SJSA1 (cell line): ENCODE results near the gene EFNB1. TPM values are rescaled to one million over a fixed set of nuclear protein-coding genes. Genes with fewer than 3 reads are reported as not detected.

ENCODE experiments used
- DNase-seq, 2 experiments: peaks; one replicate each; pipeline ENCODE4 v3.0.0-alpha.2; 2015 to 2020; ENCODE audit warnings: low spot score in 2 of 2, low read depth in 1 of 2
- H3K27ac ChIP-seq: fragments of 250-450 bp; sonication (Bioruptor Pico); 2 replicates; pipeline ENCODE4 v1.5.1; 2020; ENCODE audit warnings: mild to moderate bottlenecking, moderate library complexity
- H3K27me3 ChIP-seq: fragments of 250-450 bp; sonication (Bioruptor Pico); replicated peaks from 2 replicates; pipeline ENCODE4 v1.5.1; 2020; ENCODE audit warnings: mild to moderate bottlenecking, moderate library complexity
- H3K36me3 ChIP-seq: fragments of 250-450 bp; sonication (Bioruptor Pico); 2 replicates; pipeline ENCODE4 v1.5.1; 2020; ENCODE audit warnings: mild to moderate bottlenecking
- H3K4me1 ChIP-seq: fragments of 250-450 bp; sonication (Bioruptor Pico); replicated peaks from 2 replicates; pipeline ENCODE4 v1.6.1; 2021; ENCODE audit warnings: mild to moderate bottlenecking
- H3K4me3 ChIP-seq: fragments of 250-450 bp; sonication (Bioruptor Pico); 2 replicates; pipeline ENCODE4 v1.5.1; 2020; ENCODE audit warnings: mild to moderate bottlenecking
- H3K9me3 ChIP-seq: fragments of 250-450 bp; sonication (Bioruptor Pico); replicated peaks from 2 replicates; pipeline ENCODE4 v1.5.1; 2020; ENCODE audit warnings: mild to moderate bottlenecking
- total RNA-seq: library from RNA; depleted of rRNA; stranded (reverse); fragments of >200 nt; shearing (Covaris generic); gene quantifications from 2 replicates; pipeline ENCODE4 v1.2.3, GENCODE V29; 2014

Gene EFNB1
- total RNA-seq, 1 experiment from 2014 or later = 10.4 TPM

- no peak for DNase-seq
- Histone ChIP-seq H3K4me3 (no peak overlapping the region), H3K9me3 (no peaks in the 10 kb centered on the region), H3K36me3 (no peaks in the 10 kb centered on the region), H3K27ac (no peak overlapping the region), H3K27me3 (no peaks in the 10 kb centered on the region), H3K4me1 (no peaks in the 10 kb centered on the region)
Observed at GRCh38 chrX:68843992-68844391, 15.2 kb downstream of the EFNB1 start.

DNA sequence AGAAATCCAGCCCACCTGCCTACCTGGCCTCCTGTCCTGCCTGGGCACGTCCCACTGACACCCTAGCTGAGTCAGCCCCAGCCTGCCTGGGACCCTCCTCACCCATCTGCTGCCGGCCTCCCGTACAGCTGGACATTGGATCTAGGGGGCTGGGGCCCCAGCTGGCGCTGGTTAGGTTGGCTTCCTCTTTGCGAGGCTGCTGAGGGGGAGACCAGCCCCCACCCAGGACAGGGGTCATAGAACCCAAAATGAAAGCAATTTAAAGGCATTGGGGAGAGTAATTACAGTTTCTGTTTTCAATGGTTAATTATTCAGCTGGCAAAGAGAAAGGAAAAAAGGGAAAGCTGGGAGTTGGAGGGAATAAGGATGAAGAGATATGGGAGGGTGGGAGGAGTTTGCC is 15.8 kb downstream of the EFNB1 start:
- Histone ChIP-seq H3K4me3 (no peak overlapping the region), H3K27ac (no peak overlapping the region), H3K36me3 (no peaks in the 10 kb centered on the region), H3K27me3 (no peaks in the 10 kb centered on the region), H3K4me1 (no peaks in the 10 kb centered on the region), H3K9me3 (no peaks in the 10 kb centered on the region)
- no peak for DNase-seq

GRCh38 chrX:68846536-68846935 is 17.7 kb downstream of the EFNB1 start:
- Histone ChIP-seq H3K27ac (no peak overlapping the region), H3K36me3 (no peaks in the 10 kb centered on the region), H3K4me1 (no peaks in the 10 kb centered on the region), H3K4me3 (no peak overlapping the region), H3K27me3 (no peaks in the 10 kb centered on the region), H3K9me3 (no peaks in the 10 kb centered on the region)
- DNase-seq = no peak

GRCh38 chrX:68847172-68847571 is 18.4 kb downstream of the EFNB1 start:
- no peak for DNase-seq
- Histone ChIP-seq H3K4me1 (no peaks in the 10 kb centered on the region), H3K4me3 (no peak overlapping the region), H3K27me3 (no peaks in the 10 kb centered on the region), H3K9me3 (no peaks in the 10 kb centered on the region), H3K27ac (no peak overlapping the region), H3K36me3 (no peaks in the 10 kb centered on the region)

DNA sequence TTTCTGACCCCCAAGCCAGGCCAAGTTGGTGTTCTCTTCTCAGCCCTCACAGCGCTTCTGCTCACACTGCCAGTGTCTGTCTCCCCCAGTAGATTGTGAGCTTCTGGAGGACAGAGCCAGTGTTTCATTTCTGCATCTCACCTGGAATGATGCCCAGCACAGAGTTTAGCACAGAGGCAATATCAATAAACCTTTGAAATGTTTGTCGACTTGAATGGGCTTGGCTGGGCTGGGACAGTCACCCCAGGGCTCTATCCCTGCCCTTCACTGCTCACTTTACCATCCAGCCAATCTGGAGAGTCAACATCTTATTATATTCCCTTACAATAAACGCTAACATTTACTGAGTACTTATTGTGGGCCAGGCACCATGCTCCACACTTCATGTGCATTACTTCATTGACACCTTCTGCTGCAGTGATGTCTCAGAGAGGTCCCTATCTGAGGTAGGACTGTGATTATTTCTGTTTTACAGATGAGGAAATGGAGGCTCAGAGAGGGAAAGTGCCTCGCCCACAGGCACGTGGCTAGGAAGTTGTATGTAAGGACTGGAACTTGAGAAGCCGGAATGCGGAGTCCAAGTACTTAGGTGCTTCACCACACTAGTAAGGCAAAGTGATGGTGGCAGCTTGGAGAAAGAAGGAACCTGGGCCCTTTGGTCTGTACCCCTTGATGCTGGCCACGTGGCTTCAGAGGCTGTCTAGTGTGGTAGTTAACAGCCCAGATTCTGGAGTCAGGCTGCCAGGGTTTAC is 19.5 kb downstream of the EFNB1 start:
- H3K36me3 ChIP-seq = no peaks in the 10 kb centered on the region
- H3K27me3 ChIP-seq = no peaks in the 10 kb centered on the region
- no peak for DNase-seq
- H3K4me3 ChIP-seq = no peak overlapping the region
- H3K27ac ChIP-seq = no peak overlapping the region
- no peaks in the 10 kb centered on the region for H3K9me3 ChIP-seq
- H3K4me1 ChIP-seq = no peaks in the 10 kb centered on the region

- no peaks in the 10 kb centered on the region for H3K4me1 ChIP-seq
- no peaks in the 10 kb centered on the region for H3K36me3 ChIP-seq
- no peaks in the 10 kb centered on the region for H3K27me3 ChIP-seq
- DNase-seq = no peak
- no peaks in the 10 kb centered on the region for H3K9me3 ChIP-seq
- H3K4me3 ChIP-seq = no peak overlapping the region
- no peak overlapping the region for H3K27ac ChIP-seq
Observed at GRCh38 chrX:68851082-68851481, 22.3 kb downstream of the EFNB1 start.

GRCh38 chrX:68852046-68852445 is 23.2 kb downstream of the EFNB1 start:
- Histone ChIP-seq H3K4me1 (no peaks in the 10 kb centered on the region), H3K4me3 (no peak overlapping the region), H3K27ac (no peak overlapping the region), H3K27me3 (no peaks in the 10 kb centered on the region), H3K36me3 (no peaks in the 10 kb centered on the region), H3K9me3 (no peaks in the 10 kb centered on the region)
- DNase-seq = no peak

DNA sequence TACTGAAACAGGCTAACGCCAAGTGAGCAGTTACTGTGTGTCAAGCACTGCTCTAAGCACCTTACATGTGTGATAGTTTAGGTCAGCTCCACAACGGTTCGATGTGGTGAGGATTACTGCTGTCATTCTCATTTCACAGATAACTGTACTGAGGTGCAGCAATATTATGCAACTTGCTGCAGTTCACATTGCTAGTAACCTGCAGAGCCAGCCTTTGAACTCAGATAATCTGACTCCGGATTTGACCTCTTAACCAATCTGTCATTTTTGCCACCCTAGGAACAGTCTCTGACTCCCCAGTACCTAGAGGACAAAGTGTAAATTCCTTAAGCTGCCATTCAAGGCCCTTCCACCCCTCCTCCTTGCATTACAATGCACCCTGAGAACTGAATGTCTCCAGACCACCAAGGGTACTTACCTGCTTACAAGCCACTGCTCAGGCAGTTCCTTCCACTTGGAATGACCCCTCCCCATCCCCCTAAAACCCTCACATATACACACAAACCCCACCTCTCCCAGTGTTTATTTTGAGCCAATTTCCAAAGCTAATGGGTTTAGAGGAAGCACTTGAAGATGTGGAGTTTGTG is 24.9 kb downstream of the EFNB1 start:
- H3K4me1 ChIP-seq = no peaks in the 10 kb centered on the region
- DNase-seq = no peak

GRCh38 chrX:68865300-68865699 is 36.5 kb downstream of the EFNB1 start:
- no peak for DNase-seq
- H3K9me3 ChIP-seq = no peaks in the 10 kb centered on the region
- no peaks in the 10 kb centered on the region for H3K4me1 ChIP-seq
- H3K4me3 ChIP-seq = no peak overlapping the region
- no peaks in the 10 kb centered on the region for H3K27me3 ChIP-seq
- no peaks in the 10 kb centered on the region for H3K36me3 ChIP-seq
- no peak overlapping the region for H3K27ac ChIP-seq

More for the DNA sequence above, 24.9 kb downstream of the EFNB1 start:
- no peaks in the 10 kb centered on the region for H3K27me3 ChIP-seq
- no peaks in the 10 kb centered on the region for H3K36me3 ChIP-seq
- H3K9me3 ChIP-seq = no peaks in the 10 kb centered on the region
- no peak overlapping the region for H3K4me3 ChIP-seq
- H3K27ac ChIP-seq = no peak overlapping the region

DNA sequence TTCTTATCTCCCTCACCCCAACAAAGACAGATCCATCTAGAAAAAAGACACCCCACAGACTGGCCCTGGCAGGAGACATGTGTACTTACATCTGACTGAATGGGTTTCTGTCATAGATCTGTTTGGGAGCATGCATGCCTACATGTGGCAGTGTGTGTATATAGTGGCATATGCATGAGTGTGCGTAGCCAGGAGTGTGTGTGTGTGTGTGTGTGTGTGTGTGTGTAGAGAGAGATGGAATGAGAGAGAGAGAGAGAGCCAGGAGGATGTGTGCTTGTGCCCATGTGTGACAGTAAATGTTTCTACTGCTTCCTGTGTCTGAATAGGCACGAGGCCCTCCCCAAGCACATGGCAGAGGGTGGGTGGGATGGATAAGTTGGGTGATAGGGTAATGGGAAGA is 37.1 kb downstream of the EFNB1 start:
- H3K4me3 ChIP-seq = no peak overlapping the region
- H3K27ac ChIP-seq = no peak overlapping the region
- DNase-seq = no peak
- no peaks in the 10 kb centered on the region for H3K9me3 ChIP-seq
- no peaks in the 10 kb centered on the region for H3K27me3 ChIP-seq
- no peaks in the 10 kb centered on the region for H3K36me3 ChIP-seq
- H3K4me1 ChIP-seq = no peaks in the 10 kb centered on the region

GRCh38 chrX:68867458-68868112 is 38.8 kb downstream of the EFNB1 start:
- no peaks in the 10 kb centered on the region for H3K4me1 ChIP-seq
- H3K9me3 ChIP-seq = no peaks in the 10 kb centered on the region
- no peaks in the 10 kb centered on the region for H3K36me3 ChIP-seq
- no peak overlapping the region for H3K4me3 ChIP-seq
- no peak overlapping the region for H3K27ac ChIP-seq
- no peak for DNase-seq
- no peaks in the 10 kb centered on the region for H3K27me3 ChIP-seq

DNA sequence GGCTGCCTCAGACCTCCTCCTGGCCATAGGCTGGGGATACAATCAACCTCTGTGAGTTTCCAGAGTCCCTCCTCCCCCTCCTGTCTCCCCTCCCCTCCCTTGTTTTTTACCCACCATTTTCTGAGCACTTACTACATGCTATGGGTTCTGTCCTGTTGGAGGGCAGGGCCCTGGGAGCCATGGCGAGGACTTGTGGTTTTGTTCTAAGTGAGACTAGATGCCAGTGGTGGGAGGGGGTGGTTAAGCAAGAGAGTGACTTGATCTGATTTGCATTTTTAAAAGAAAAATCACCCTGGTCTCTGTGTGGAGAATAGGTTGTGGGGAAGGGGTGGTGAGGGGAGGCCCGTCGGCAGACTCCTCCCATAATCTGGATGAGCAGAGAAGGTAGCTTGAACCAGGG is 39.5 kb downstream of the EFNB1 start:
- Histone ChIP-seq H3K9me3 (no peaks in the 10 kb centered on the region), H3K27ac (no peak overlapping the region), H3K36me3 (no peaks in the 10 kb centered on the region), H3K27me3 (no peaks in the 10 kb centered on the region), H3K4me1 (no peaks in the 10 kb centered on the region), H3K4me3 (no peak overlapping the region)
- no peak for DNase-seq

- no peaks in the 10 kb centered on the region for H3K9me3 ChIP-seq
- no peak for DNase-seq
- no peaks in the 10 kb centered on the region for H3K27me3 ChIP-seq
- no peak overlapping the region for H3K27ac ChIP-seq
- H3K36me3 ChIP-seq = no peaks in the 10 kb centered on the region
- no peaks in the 10 kb centered on the region for H3K4me1 ChIP-seq
- H3K4me3 ChIP-seq = no peak overlapping the region
Observed at GRCh38 chrX:68868902-68869800, 40.3 kb downstream of the EFNB1 start.

GRCh38 chrX:68870357-68870756 is 41.5 kb downstream of the EFNB1 start:
- Histone ChIP-seq H3K27ac (no peak overlapping the region), H3K27me3 (no peaks in the 10 kb centered on the region), H3K4me1 (no peaks in the 10 kb centered on the region), H3K9me3 (no peaks in the 10 kb centered on the region), H3K36me3 (no peaks in the 10 kb centered on the region), H3K4me3 (no peak overlapping the region)
- no peak for DNase-seq
